ENCODE results near the gene MMS19.

MMS19 gene

DNA sequence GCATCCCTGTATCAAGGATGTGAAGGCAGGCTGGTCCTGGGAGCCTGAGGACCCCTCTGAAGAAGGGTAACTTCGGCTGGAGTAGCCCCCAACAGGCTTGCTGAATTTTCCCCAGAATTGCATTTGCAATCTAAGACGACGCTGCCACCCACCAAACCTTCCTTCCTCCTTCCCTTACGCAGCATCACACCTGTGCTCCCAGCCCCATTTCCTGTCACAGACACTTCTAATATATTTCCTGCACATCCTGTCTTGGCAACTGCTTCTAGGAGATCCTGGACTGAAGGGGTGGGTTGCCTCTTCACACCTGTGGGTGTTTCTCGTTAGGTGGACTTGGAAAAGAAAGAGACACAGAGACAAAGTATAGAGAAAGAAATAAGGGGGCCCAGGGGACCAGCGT is 81.7 kb downstream of the MMS19 start:
- no peak for DNase-seq (ENCODE audit: low spot score)

DNA sequence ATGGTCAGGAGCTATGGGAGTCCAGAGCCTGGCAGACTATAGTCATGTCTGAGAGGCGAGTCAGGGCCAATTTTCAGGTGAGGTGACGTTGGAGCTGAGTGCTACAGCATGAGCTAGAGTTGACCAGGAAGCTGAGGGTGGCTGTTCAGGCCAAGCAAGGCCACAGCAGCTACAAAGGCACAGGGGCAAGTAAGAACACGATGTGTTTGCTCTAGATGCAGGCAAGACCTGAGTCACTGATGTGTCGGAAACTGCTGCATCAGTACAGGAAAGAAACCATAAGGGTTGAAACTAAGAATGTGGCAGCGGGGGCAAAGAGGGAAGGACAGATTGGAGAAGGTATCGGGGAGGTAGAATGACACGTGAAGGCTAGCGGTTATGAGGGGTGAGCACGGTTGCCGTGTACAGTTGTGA is 85.3 kb downstream of the MMS19 start:
- DNase-seq (ENCODE audit: low spot score): no peak

DNA sequence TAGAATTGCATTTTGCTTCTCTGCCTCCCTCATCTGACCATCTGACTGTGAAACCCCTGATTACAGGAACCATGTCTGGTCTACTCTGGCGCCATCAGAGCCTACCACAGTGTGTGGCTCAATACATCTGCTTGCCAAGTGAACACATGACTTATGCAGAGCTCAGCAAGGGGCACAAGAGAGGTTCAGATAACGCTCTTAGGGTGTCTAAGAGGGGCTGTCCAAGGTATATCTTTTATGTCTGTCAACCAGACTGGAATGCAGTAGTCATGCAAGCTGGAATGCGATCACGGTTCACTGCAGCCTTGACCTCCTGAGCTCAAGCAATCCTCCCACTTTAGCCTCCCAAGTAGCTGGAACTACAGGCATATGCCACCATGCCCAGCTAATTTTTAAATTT is 86.8 kb downstream of the MMS19 start:
- no peak for DNase-seq (ENCODE audit: low spot score)

DNA sequence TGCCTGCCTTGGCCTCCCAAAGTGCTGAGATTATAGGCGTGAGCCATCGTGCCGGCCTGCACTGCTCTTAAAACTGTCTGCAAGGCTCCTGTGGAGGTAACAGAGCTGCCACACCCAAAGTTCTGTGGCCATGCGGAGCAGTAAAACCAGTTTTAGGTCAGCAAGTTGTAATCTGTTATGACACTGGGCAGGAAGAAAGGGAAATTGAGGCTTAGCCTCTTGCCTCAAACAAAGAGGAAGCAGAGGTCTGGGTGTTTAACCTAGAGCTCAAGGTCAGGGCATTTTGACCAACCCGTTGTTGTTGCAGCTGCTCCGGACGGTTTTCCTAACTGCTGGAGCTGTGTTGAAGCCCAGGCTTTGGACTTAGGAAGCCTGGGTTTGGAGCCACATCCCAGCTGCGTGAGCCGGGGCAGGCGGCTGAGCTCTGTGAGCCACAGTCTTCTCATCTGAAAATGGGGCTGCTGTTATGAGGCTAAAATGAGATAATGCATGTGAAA is 89.7 kb downstream of the MMS19 start:
- DNase-seq (ENCODE audit: low spot score): no peak

Data from hematopoietic multipotent progenitor cell treated with erythropoietin and hydrocortisone succinate and interleukin-3 and kit ligand, for 17 days (in vitro differentiated cells).